GM23338 (cell line): Measurements from ENCODE around the gene UBN2.

Source experiments
- CREB1 ChIP-seq: fragments of 250-450 bp; sonication (Bioruptor Pico); IDR thresholded peaks from 2 replicates; pipeline ENCODE4 v1.5.0; 2020; ENCODE audit warnings: low read depth, mild to moderate bottlenecking, moderate library complexity
- CTCF ChIP-seq, 2 experiments: fragments of 200-600 bp in 1 of 2; sonication (generic) in 1 of 2; conservative IDR thresholded peaks; 2 replicates each; pipeline versions ENCODE4 v1.5.1 to v1.6.1; 2016 to 2017; ENCODE audit warnings: antibody characterized with exemption in 2 of 2, low read depth in 2 of 2, mild to moderate bottlenecking in 2 of 2, moderate library complexity in 1 of 2
- EZH2 ChIP-seq: fragments of 200-600 bp; sonication (generic); IDR thresholded peaks from one replicate; pipeline ENCODE4 v1.8.0; 2017; ENCODE audit warnings: antibody characterized with exemption, mild to moderate bottlenecking, low read depth; ENCODE audit not compliant: unreplicated experiment
- EZH2phosphoT487 ChIP-seq: fragments of 200-600 bp; sonication (generic); IDR thresholded peaks from one replicate; pipeline ENCODE4 v1.8.1; 2018; ENCODE audit warnings: antibody characterized with exemption; ENCODE audit not compliant: unreplicated experiment
- POLR2AphosphoS5 ChIP-seq: IDR thresholded peaks from 2 replicates; pipeline ENCODE4 v1.6.1; 2016; ENCODE audit warnings: antibody characterized with exemption, low read depth
- REST ChIP-seq: IDR thresholded peaks from one replicate; pipeline ENCODE4 v1.6.1; 2018; ENCODE audit warnings: antibody characterized with exemption; ENCODE audit not compliant: unreplicated experiment
- ZNF114 ChIP-seq: fragments of 250-450 bp; sonication (Bioruptor Pico); IDR thresholded peaks from 2 replicates; pipeline ENCODE4 v1.5.0; 2020; ENCODE audit warnings: mild to moderate bottlenecking, moderate library complexity

GRCh38 chr7:139232377-139232717 is 1.3 kb downstream of the UBN2 start:
- TF ChIP-seq CTCF (conservative IDR thresholded peaks at IDR 0.05; ENCODE audit: low read depth in 2 of 2) (no peak), EZH2 (no peak), POLR2AphosphoS5 (no peak), EZH2phosphoT487 (no peak), REST (no peak), CREB1 (CRISPR knock-in tag) (no peak), ZNF114 (CRISPR knock-in tag) (no peak)
